T-helper 17 cell (primary cell): ENCODE measurements around the gene BNIP5. TPM values are rescaled to one million over a fixed set of nuclear protein-coding genes. Genes with fewer than 3 reads are reported as not detected.

Source experiments
- ATAC-seq: fragments of 150-1000 bp; cut with Tn5 transposase; 2 replicates; pipeline ENCODE4 v1.10.0; 2021; ENCODE audit warnings: mild to moderate bottlenecking, moderate library complexity
- DNase-seq, 3 donors: peaks; one replicate each; pipeline versions ENCODE4 v3.0.0 to v3.0.0-alpha.2; 2020 to 2021
- H3K9me3 ChIP-seq: one replicate; pipeline ENCODE4 v1.7.0; 2013; ENCODE audit warnings: low read length, mild to moderate bottlenecking; ENCODE audit not compliant: control insufficient read depth, poor library complexity, severe bottlenecking
- H3K27ac Mint-ChIP-seq: one replicate; pipeline ENCODE4 v1.8.0; 2022; ENCODE audit warnings: mild to moderate bottlenecking, moderate library complexity, mixed read lengths
- H3K27me3 Mint-ChIP-seq: one replicate; pipeline ENCODE4 v1.8.0; 2022; ENCODE audit warnings: mixed read lengths
- H3K36me3 Mint-ChIP-seq: one replicate; pipeline ENCODE4 v1.8.0; 2022; ENCODE audit warnings: low read depth, mixed read lengths
- H3K4me1 Mint-ChIP-seq: one replicate; pipeline ENCODE4 v1.8.0; 2022; ENCODE audit warnings: mild to moderate bottlenecking, mixed read lengths
- H3K4me3 Mint-ChIP-seq: one replicate; pipeline ENCODE4 v1.8.0; 2022; ENCODE audit warnings: mild to moderate bottlenecking, moderate library complexity, mixed read lengths
- total RNA-seq, 4 donors: library from RNA in 2 of 4; stranded (reverse) in 2 of 4; gene quantifications; one replicate each; pipeline ENCODE4 v1.2.3 and lab custom pipeline; 2022 to 2026

BNIP5 gene
- total RNA-seq, 2 donors from 2014 or later, result not detected

- Mint-ChIP-seq H3K27ac (no peak overlapping the region), H3K4me1 (peaks cover 5% of the 10 kb centered on the region), H3K36me3 (no peaks in the 10 kb centered on the region), H3K4me3 (no peak overlapping the region), H3K27me3 (peaks cover 4% of the 10 kb centered on the region)
- ATAC-seq (no peak), DNase-seq (no peak)
- H3K9me3 ChIP-seq, result no peaks in the 10 kb centered on the region
These were observed 26.1 kb upstream of the BNIP5 start for GRCh38 chr6:36362551-36363370.

- H3K4me3 Mint-ChIP-seq, result no peak overlapping the region
- H3K4me1 Mint-ChIP-seq, result peaks cover 7% of the 10 kb centered on the region
- DNase-seq (no peak), ATAC-seq (no peak)
- peaks cover 17% of the 10 kb centered on the region for H3K27me3 Mint-ChIP-seq
- no peak overlapping the region for H3K27ac Mint-ChIP-seq
- H3K36me3 Mint-ChIP-seq, result no peaks in the 10 kb centered on the region
- no peaks in the 10 kb centered on the region for H3K9me3 ChIP-seq
These were observed 24.4 kb upstream of the BNIP5 start for GRCh38 chr6:36361071-36361470.

DNA sequence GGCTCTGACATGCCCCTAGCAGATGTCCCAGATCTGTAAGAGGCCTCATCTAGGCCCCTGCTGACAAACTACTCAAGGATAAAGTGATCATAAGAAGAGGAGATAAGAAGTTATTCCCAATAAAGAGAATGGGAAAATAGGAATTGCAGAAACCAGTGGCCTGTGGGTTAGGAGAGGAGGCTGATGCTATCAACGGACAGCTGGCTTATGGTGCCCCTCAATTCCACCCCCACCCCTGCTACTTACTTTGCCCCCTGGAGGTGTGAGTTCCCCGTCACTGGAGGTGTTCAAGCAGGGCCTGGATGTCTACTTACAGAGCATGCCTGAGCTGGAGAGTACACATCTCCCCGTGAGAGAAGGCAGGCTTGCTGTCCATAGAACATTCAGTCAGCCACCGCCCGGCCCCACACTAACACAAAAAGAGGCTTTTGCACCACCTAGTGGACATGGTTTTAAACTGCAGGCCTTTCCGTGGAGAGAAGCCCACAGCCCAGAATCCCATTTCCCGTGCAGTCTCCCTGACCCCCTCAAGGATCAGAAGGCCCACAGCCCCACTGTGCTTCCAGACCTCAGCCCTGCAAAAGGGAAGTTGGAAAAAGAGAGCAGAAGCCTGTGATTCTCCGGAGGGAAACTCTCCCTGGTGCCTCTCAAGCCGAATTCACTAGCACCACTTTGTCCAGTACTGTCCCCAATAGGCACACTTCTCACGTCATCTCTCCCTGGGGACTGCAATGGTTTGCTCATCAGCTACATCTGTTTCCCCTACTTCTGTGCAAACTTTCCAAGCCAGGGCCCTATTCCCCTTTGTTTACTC lies 23.8 kb upstream of the BNIP5 start:
- no peaks in the 10 kb centered on the region for H3K9me3 ChIP-seq
- Mint-ChIP-seq H3K36me3 (no peaks in the 10 kb centered on the region), H3K4me3 (no peak overlapping the region), H3K27me3 (peaks cover 17% of the 10 kb centered on the region), H3K27ac (no peak overlapping the region), H3K4me1 (peaks cover 7% of the 10 kb centered on the region)
- DNase-seq, result peak; percentile 30 to 60 (median 45)
- peak; percentile 88 for ATAC-seq

- DNase-seq (no peak), ATAC-seq (no peak)
- Mint-ChIP-seq H3K27ac (no peak overlapping the region), H3K36me3 (no peaks in the 10 kb centered on the region), H3K4me3 (no peak overlapping the region), H3K27me3 (peaks cover 17% of the 10 kb centered on the region), H3K4me1 (peaks cover 7% of the 10 kb centered on the region)
- no peaks in the 10 kb centered on the region for H3K9me3 ChIP-seq
These were observed 21.7 kb upstream of the BNIP5 start for GRCh38 chr6:36358226-36358915.

GRCh38 chr6:36357872-36358225 lies 21.2 kb upstream of the BNIP5 start:
- peak; percentile 68 for ATAC-seq

GRCh38 chr6:36355819-36356218 lies 19.1 kb upstream of the BNIP5 start:
- DNase-seq (no peak), ATAC-seq (no peak)
- no peak overlapping the region for H3K27ac Mint-ChIP-seq
- no peaks in the 10 kb centered on the region for H3K36me3 Mint-ChIP-seq
- H3K4me3 Mint-ChIP-seq, result no peak overlapping the region
- H3K4me1 Mint-ChIP-seq, result peaks cover 5% of the 10 kb centered on the region
- H3K27me3 Mint-ChIP-seq, result peaks cover 17% of the 10 kb centered on the region
- no peaks in the 10 kb centered on the region for H3K9me3 ChIP-seq

More at GRCh38 chr6:36357872-36358225, 21.2 kb upstream of the BNIP5 start:
- Mint-ChIP-seq H3K27ac (no peak overlapping the region), H3K4me3 (no peak overlapping the region), H3K4me1 (peaks cover 7% of the 10 kb centered on the region), H3K27me3 (peaks cover 17% of the 10 kb centered on the region), H3K36me3 (no peaks in the 10 kb centered on the region)
- no peak for DNase-seq
- no peaks in the 10 kb centered on the region for H3K9me3 ChIP-seq

DNA sequence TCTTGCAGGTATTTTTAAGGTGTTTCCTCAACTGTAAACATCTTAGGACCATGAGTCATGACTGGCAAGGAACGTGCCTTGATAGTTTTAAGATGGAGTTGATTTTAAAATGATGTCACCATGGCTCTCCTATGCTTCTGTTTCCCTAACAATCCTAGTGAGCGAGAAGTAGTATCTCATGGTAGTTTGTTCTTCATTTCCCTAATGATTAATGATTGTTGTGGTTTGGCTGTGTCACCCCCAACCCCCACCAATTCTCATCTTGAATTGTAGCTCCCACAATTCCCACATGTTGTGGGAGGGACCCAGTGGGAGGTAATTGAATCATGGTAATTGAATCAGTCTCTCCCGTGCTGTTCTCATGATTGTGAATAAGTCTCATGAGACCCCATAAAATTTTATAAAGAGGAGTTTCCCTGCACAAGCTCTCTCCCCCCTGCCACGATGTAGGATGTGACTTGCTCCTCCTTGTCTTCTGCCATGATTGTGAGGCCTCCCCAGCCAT lies 16.8 kb upstream of the BNIP5 start:
- no peak for ATAC-seq
- no peaks in the 10 kb centered on the region for H3K36me3 Mint-ChIP-seq

DNA sequence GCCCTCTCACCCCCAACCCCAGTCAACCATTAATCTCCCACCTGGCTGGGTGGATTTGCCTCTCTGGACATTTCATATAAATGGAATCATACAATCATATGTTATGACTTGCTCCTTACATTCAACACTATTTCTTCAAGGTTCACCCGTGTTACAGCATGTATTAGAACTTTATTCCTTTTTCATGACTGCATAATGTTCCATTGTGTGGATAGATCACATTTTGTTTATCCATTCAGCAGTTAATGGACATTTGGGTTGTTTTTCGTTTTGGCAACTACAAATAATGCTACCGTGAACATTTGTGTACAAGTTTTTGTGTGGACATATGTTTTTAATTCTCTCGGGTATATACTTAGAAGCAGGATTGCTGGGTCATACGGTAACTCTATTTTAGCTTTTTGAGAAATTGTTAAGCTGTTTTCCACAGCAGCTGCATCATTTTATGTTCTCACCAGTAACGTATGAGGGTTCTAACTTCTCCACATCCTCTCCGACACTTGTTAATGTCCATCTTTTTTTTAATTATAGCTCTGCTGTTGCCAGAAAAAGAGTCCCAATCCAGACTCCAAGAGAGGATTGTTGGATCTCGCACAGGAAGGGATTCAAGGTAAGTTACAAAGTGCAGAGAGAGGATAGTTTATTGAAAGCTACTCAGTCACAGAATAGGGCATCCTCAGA lies 15.9 kb upstream of the BNIP5 start:
- H3K27ac Mint-ChIP-seq, result no peak overlapping the region

More for the DNA sequence above, 16.8 kb upstream of the BNIP5 start:
- Mint-ChIP-seq H3K27me3 (peaks cover 23% of the 10 kb centered on the region), H3K27ac (no peak overlapping the region), H3K4me1 (peaks cover 4% of the 10 kb centered on the region), H3K4me3 (no peak overlapping the region)
- H3K9me3 ChIP-seq, result no peaks in the 10 kb centered on the region
- no peak for DNase-seq

GRCh38 chr6:36350681-36351571 lies 14.2 kb upstream of the BNIP5 start:
- H3K4me3 Mint-ChIP-seq, result no peak overlapping the region
- no peaks in the 10 kb centered on the region for H3K36me3 Mint-ChIP-seq
- H3K27ac Mint-ChIP-seq, result peak overlapping the region; percentile 14
- no peak for DNase-seq
- no peaks in the 10 kb centered on the region for H3K9me3 ChIP-seq
- peaks cover 10% of the 10 kb centered on the region for H3K27me3 Mint-ChIP-seq
- ATAC-seq, result no peak
- no peaks in the 10 kb centered on the region for H3K4me1 Mint-ChIP-seq

More for the DNA sequence above, 15.9 kb upstream of the BNIP5 start:
- DNase-seq, result no peak
- H3K4me1 Mint-ChIP-seq, result peaks cover 4% of the 10 kb centered on the region
- H3K4me3 Mint-ChIP-seq, result no peak overlapping the region
- H3K9me3 ChIP-seq, result no peaks in the 10 kb centered on the region
- H3K36me3 Mint-ChIP-seq, result no peaks in the 10 kb centered on the region
- no peak for ATAC-seq
- peaks cover 19% of the 10 kb centered on the region for H3K27me3 Mint-ChIP-seq

DNA sequence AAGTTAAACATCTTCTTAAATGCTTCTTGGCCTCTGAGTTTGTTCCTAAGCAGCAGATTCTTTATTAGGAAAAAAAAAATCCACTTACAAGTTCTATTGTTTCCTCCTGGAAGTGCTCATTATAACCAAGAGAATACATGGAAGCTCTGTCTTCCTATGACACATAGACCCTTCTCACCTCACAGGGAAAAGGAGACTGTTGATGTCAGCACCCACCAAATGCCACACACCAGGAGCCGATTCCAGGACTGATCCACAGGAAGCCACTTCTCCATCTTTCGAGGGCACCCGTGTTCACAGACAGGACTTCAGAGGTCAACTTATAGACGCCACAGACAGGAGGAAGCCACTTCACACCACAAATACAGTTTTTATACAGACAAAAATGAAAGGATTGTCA lies 13.4 kb upstream of the BNIP5 start:
- no peaks in the 10 kb centered on the region for H3K36me3 Mint-ChIP-seq
- H3K4me1 Mint-ChIP-seq, result no peaks in the 10 kb centered on the region
- no peak for ATAC-seq
- H3K4me3 Mint-ChIP-seq, result no peak overlapping the region
- peaks cover 10% of the 10 kb centered on the region for H3K27me3 Mint-ChIP-seq
- H3K27ac Mint-ChIP-seq, result no peak overlapping the region
- no peaks in the 10 kb centered on the region for H3K9me3 ChIP-seq
- DNase-seq, result no peak

- H3K27ac Mint-ChIP-seq, result no peak overlapping the region
- H3K9me3 ChIP-seq, result no peaks in the 10 kb centered on the region
- H3K27me3 Mint-ChIP-seq, result peaks cover 10% of the 10 kb centered on the region
- H3K36me3 Mint-ChIP-seq, result no peaks in the 10 kb centered on the region
- no peaks in the 10 kb centered on the region for H3K4me1 Mint-ChIP-seq
- ATAC-seq (no peak), DNase-seq (no peak)
- no peak overlapping the region for H3K4me3 Mint-ChIP-seq
These were observed 12.6 kb upstream of the BNIP5 start for GRCh38 chr6:36349240-36349639.

GRCh38 chr6:36347621-36348020 lies 10.9 kb upstream of the BNIP5 start:
- ATAC-seq (no peak), DNase-seq (no peak)
- H3K9me3 ChIP-seq, result no peaks in the 10 kb centered on the region
- Mint-ChIP-seq H3K27me3 (peaks cover 16% of the 10 kb centered on the region), H3K36me3 (no peaks in the 10 kb centered on the region), H3K4me1 (no peaks in the 10 kb centered on the region), H3K4me3 (no peak overlapping the region), H3K27ac (no peak overlapping the region)
